Nephron (organoid): ENCODE measurements around the gene OR2T34.
"Not testable (repeated sequence)": the region's sequence is repeated elsewhere in the genome, so short reads cannot be mapped to it uniquely, and the experiment has no call there.

Experiments used
- H3K27ac Mint-ChIP-seq, 3 experiments: 2 replicates each; pipeline ENCODE4 v1.8.0; 2020; ENCODE audit warnings: mixed read lengths in 3 of 3, mild to moderate bottlenecking in 2 of 3, moderate library complexity in 1 of 3
- H3K27me3 Mint-ChIP-seq: 2 replicates; pipeline ENCODE4 v1.8.0; 2021; ENCODE audit warnings: low read depth, mild to moderate bottlenecking, moderate library complexity, mixed read lengths
- H3K36me3 Mint-ChIP-seq: 2 replicates; pipeline ENCODE4 v1.8.0; 2020; ENCODE audit warnings: low read depth, mixed read lengths
- H3K4me1 Mint-ChIP-seq: 2 replicates; pipeline ENCODE4 v1.8.0; 2020; ENCODE audit warnings: mixed read lengths
- H3K4me3 Mint-ChIP-seq, 3 experiments: 2 replicates each; pipeline ENCODE4 v1.8.0; 2020; ENCODE audit warnings: mild to moderate bottlenecking in 3 of 3, mixed read lengths in 3 of 3, moderate library complexity in 2 of 3
- H3K9me3 Mint-ChIP-seq: 2 replicates; pipeline ENCODE4 v1.8.0; 2020; ENCODE audit warnings: mixed read lengths
- CTCF ChIP-seq, 3 experiments: fragments of 200-600 bp; sonication (generic); IDR thresholded peaks; one replicate each; pipeline ENCODE4 v1.5.0; 2021; ENCODE audit warnings: antibody characterized with exemption in 3 of 3; ENCODE audit not compliant: unreplicated experiment in 3 of 3

Gene OR2T34

GRCh38 chr1:248574657-248575056, at the start of gene OR2T34:
Gene OR2T34, minus strand, starts transcription at chr1:248574757. Its CDS starts 0 bp downstream, at chr1:248574757.
- H3K36me3 Mint-ChIP-seq, H3K27me3 Mint-ChIP-seq, H3K4me3 Mint-ChIP-seq, H3K27ac Mint-ChIP-seq, H3K4me1 Mint-ChIP-seq: not testable (repeated sequence)
- peaks cover 19% of the 10 kb centered on the region for H3K9me3 Mint-ChIP-seq

DNA sequence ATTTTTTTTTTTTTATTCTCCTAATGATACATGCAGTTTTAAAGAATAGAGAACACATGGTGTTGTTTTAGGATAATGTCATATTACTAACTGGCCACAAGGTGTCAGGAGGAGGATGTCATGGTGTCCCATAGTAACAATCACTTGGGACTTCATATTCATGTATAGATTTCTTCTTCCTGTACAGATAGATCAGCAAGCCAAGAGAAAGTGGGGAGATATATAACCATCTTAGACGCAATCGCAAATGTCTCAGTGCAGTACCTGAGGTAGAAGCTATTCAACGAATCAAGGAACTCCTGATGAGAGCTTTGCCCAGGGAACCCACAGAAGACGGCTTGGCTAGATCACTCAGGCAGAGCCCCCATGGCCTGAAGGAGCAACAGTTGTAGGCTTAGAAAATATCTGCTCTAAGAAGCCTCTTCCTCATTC, 48.0 kb upstream of the OR2T34 start:
- peak; percentile 30 to 33 (median 32) for TF ChIP-seq CTCF (IDR thresholded peaks at IDR 0.05; ENCODE audit: unreplicated experiment in 3 of 3)
- Mint-ChIP-seq H3K27ac (no peak overlapping the region), H3K27me3 (no peaks in the 10 kb centered on the region), H3K4me1 (no peaks in the 10 kb centered on the region), H3K4me3 (no peak overlapping the region), H3K9me3 (peaks cover 7% of the 10 kb centered on the region), H3K36me3 (no peaks in the 10 kb centered on the region)

GRCh38 chr1:248621770-248622169, 47.2 kb upstream of the OR2T34 start:
- H3K27ac Mint-ChIP-seq, result no peak overlapping the region
- no peaks in the 10 kb centered on the region for H3K4me1 Mint-ChIP-seq
- H3K4me3 Mint-ChIP-seq, result no peak overlapping the region
- no peaks in the 10 kb centered on the region for H3K36me3 Mint-ChIP-seq
- H3K27me3 Mint-ChIP-seq, result no peaks in the 10 kb centered on the region
- TF ChIP-seq CTCF (IDR thresholded peaks at IDR 0.05; ENCODE audit: unreplicated experiment in 3 of 3), result no peak
- peaks cover 7% of the 10 kb centered on the region for H3K9me3 Mint-ChIP-seq

DNA sequence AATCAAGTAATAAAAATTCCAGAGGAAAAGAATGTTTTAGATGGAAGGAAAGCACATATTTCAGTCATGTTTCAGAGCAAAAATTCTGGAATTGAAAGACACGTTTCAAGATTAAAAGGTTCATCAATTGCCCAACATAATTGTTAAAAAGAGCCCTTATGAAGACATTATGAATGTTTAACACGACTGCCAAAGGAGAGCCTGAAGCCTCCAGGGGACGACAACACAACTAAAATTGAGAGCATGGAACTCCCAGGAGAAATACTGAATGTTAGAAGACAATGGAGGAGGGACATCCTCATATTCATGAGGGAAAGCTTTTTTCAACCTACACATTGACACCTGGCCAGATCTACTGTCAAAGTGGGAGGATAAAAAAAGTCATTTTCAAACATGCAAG, 44.3 kb upstream of the OR2T34 start:
- H3K27ac Mint-ChIP-seq, result no peak overlapping the region
- H3K36me3 Mint-ChIP-seq, result no peaks in the 10 kb centered on the region
- H3K4me1 Mint-ChIP-seq, result no peaks in the 10 kb centered on the region
- H3K9me3 Mint-ChIP-seq, result peaks cover 27% of the 10 kb centered on the region
- H3K4me3 Mint-ChIP-seq, result no peak overlapping the region
- TF ChIP-seq CTCF (IDR thresholded peaks at IDR 0.05; ENCODE audit: unreplicated experiment in 3 of 3), result peak in 2 of 3 experiments; percentile 15 to 29
- H3K27me3 Mint-ChIP-seq, result no peaks in the 10 kb centered on the region

- Mint-ChIP-seq H3K27me3 (no peaks in the 10 kb centered on the region), H3K4me3 (no peak overlapping the region), H3K9me3 (peaks cover 27% of the 10 kb centered on the region), H3K4me1 (no peaks in the 10 kb centered on the region), H3K36me3 (no peaks in the 10 kb centered on the region), H3K27ac (no peak overlapping the region)
- no peak for TF ChIP-seq CTCF (IDR thresholded peaks at IDR 0.05; ENCODE audit: unreplicated experiment in 3 of 3)
These were observed 43.6 kb upstream of the OR2T34 start for GRCh38 chr1:248618119-248618518.

- Mint-ChIP-seq H3K4me3 (no peak overlapping the region), H3K9me3 (peaks cover 35% of the 10 kb centered on the region), H3K27ac (no peak overlapping the region), H3K36me3 (no peaks in the 10 kb centered on the region), H3K27me3 (no peaks in the 10 kb centered on the region), H3K4me1 (no peaks in the 10 kb centered on the region)
- no peak for TF ChIP-seq CTCF (IDR thresholded peaks at IDR 0.05; ENCODE audit: unreplicated experiment in 3 of 3)
These were observed 39.2 kb upstream of the OR2T34 start for GRCh38 chr1:248613742-248614141.
